Colon (tissue), 2 donors: ENCODE results near the gene COL4A4.
"Not testable (repeated sequence)": the region's sequence is repeated elsewhere in the genome, so short reads cannot be mapped to it uniquely, and the experiment has no call there.

ENCODE experiments used
- FAIRE-seq: peaks from 2 replicates; lab custom pipeline; 2012; peaks lifted over from hg19 to GRCh38; lab: Jason Lieb, UNC
- donor health status: control.
- donor health status: control.

Gene COL4A4

GRCh38 chr2:227163998-227164762 is at the start of gene COL4A4, which contains the start of gene COL4A3:
Gene COL4A4 (minus strand): TSS chr2:227164205. CDS start chr2:227147483, 16,722 bp downstream.
Gene COL4A3 (plus strand): TSS chr2:227164624. CDS start chr2:227164727, 103 bp downstream.
- FAIRE-seq = no peak

GRCh38 chr2:227207573-227207972 is 43.6 kb upstream of the COL4A4 start:
- FAIRE-seq = no peak

- FAIRE-seq = no peak
Observed at GRCh38 chr2:227206406-227206805, 42.4 kb upstream of the COL4A4 start.

GRCh38 chr2:227205701-227206100 is 41.7 kb upstream of the COL4A4 start:
- no peak for FAIRE-seq

GRCh38 chr2:227204452-227204851 is 40.4 kb upstream of the COL4A4 start:
- FAIRE-seq = no peak

GRCh38 chr2:227201771-227202170 is 37.8 kb upstream of the COL4A4 start:
- FAIRE-seq = no peak

- FAIRE-seq = no peak
Observed at GRCh38 chr2:227198866-227199265, 34.9 kb upstream of the COL4A4 start.

GRCh38 chr2:227194219-227194618 is 30.2 kb upstream of the COL4A4 start:
- FAIRE-seq = no peak

GRCh38 chr2:227192491-227192890 is 28.5 kb upstream of the COL4A4 start:
- FAIRE-seq = no peak

- no peak for FAIRE-seq
Observed at GRCh38 chr2:227191367-227191766, 27.4 kb upstream of the COL4A4 start.

GRCh38 chr2:227188292-227188691 is 24.3 kb upstream of the COL4A4 start:
- no peak for FAIRE-seq

- no peak for FAIRE-seq
Observed at GRCh38 chr2:227186751-227187150, 22.7 kb upstream of the COL4A4 start.

GRCh38 chr2:227185615-227186232 is 21.7 kb upstream of the COL4A4 start:
- FAIRE-seq = no peak

- no peak for FAIRE-seq
Observed at GRCh38 chr2:227183657-227184367, 19.8 kb upstream of the COL4A4 start.

GRCh38 chr2:227182765-227183164 is 18.8 kb upstream of the COL4A4 start:
- no peak for FAIRE-seq

- no peak for FAIRE-seq
Observed at GRCh38 chr2:227180770-227181169, 16.8 kb upstream of the COL4A4 start.

GRCh38 chr2:227179988-227180685 is 16.1 kb upstream of the COL4A4 start:
- no peak for FAIRE-seq

GRCh38 chr2:227177592-227178336 is 13.8 kb upstream of the COL4A4 start:
- no peak for FAIRE-seq

GRCh38 chr2:227171779-227172178 is 7.8 kb upstream of the COL4A4 start:
- FAIRE-seq = not testable (repeated sequence)

- no peak for FAIRE-seq
Observed at GRCh38 chr2:227164763-227165291, 822 bp upstream of the COL4A4 start.

- no peak for FAIRE-seq
Observed at GRCh38 chr2:227163485-227163997, 464 bp downstream of the COL4A4 start.
